Ishikawa (cell line): ENCODE measurements around the gene RND2.

ENCODE experiments used
- CEBPB ChIP-seq: IDR thresholded peaks from 2 replicates; pipeline ENCODE4 v1.6.1; 2012
- CREB1 ChIP-seq: IDR thresholded peaks from 2 replicates; pipeline ENCODE4 v1.6.1; 2012; ENCODE audit warnings: low read depth
- EGR1 ChIP-seq: IDR thresholded peaks from 2 replicates; pipeline ENCODE4 v1.6.1; 2012
- EP300 ChIP-seq: IDR thresholded peaks from 2 replicates; pipeline ENCODE4 v1.6.1; 2012; ENCODE audit warnings: borderline replicate concordance
- FOXM1 ChIP-seq: IDR thresholded peaks from 2 replicates; pipeline ENCODE4 v1.6.1; 2012; ENCODE audit warnings: low read depth, borderline replicate concordance
- NFIC ChIP-seq: IDR thresholded peaks from 2 replicates; pipeline ENCODE4 v1.6.1; 2012
- RAD21 ChIP-seq: IDR thresholded peaks from 2 replicates; pipeline ENCODE4 v1.6.1; 2012; ENCODE audit warnings: low read depth
- TAF1 ChIP-seq: IDR thresholded peaks from 2 replicates; pipeline ENCODE4 v1.6.1; 2012; ENCODE audit warnings: low read depth, mild to moderate bottlenecking
- TCF12 ChIP-seq: IDR thresholded peaks from 2 replicates; pipeline ENCODE4 v1.6.1; 2012; ENCODE audit warnings: low read depth
- TEAD4 ChIP-seq: IDR thresholded peaks from 2 replicates; pipeline ENCODE4 v1.6.1; 2012
- YY1 ChIP-seq: IDR thresholded peaks from 2 replicates; pipeline ENCODE4 v1.6.1; 2012; ENCODE audit warnings: low read depth
- ZBTB7A ChIP-seq: IDR thresholded peaks from 2 replicates; pipeline ENCODE4 v1.6.1; 2012; ENCODE audit warnings: low read depth
- TF ChIP-seq, protein P1 (sequence below): IDR thresholded peaks from 2 replicates; pipeline ENCODE4 v1.6.1; 2012
- TF ChIP-seq, protein P2 (sequence below): IDR thresholded peaks from 2 replicates; pipeline ENCODE4 v1.6.1; 2012
- TF ChIP-seq, protein P3 (sequence below): IDR thresholded peaks from 2 replicates; pipeline ENCODE4 v1.6.1; 2012; ENCODE audit warnings: low read depth, mild to moderate bottlenecking

The RND2 gene

GRCh38 chr17:43030137-43030767, 5.2 kb downstream of the RND2 start:
- no peak for TF ChIP-seq TCF12
- no peak for TF ChIP-seq ZBTB7A
- TF ChIP-seq EP300 = no peak
- TF ChIP-seq RAD21 = no peak
- TF ChIP-seq TEAD4 = no peak
- TF ChIP-seq NFIC = no peak
- no peak for TF ChIP-seq EGR1
- TF ChIP-seq, protein P1, sequence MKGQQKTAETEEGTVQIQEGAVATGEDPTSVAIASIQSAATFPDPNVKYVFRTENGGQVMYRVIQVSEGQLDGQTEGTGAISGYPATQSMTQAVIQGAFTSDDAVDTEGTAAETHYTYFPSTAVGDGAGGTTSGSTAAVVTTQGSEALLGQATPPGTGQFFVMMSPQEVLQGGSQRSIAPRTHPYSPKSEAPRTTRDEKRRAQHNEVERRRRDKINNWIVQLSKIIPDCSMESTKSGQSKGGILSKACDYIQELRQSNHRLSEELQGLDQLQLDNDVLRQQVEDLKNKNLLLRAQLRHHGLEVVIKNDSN = no peak
- TF ChIP-seq YY1 = no peak
- TF ChIP-seq CREB1 = no peak

- TF ChIP-seq, protein P2, sequence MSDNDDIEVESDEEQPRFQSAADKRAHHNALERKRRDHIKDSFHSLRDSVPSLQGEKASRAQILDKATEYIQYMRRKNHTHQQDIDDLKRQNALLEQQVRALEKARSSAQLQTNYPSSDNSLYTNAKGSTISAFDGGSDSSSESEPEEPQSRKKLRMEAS = no peak
- TF ChIP-seq ZBTB7A (no peak), NFIC (no peak), TAF1 (no peak), CEBPB (no peak)
Observed at GRCh38 chr17:43031666-43032065, 6.6 kb downstream of the RND2 start.

DNA sequence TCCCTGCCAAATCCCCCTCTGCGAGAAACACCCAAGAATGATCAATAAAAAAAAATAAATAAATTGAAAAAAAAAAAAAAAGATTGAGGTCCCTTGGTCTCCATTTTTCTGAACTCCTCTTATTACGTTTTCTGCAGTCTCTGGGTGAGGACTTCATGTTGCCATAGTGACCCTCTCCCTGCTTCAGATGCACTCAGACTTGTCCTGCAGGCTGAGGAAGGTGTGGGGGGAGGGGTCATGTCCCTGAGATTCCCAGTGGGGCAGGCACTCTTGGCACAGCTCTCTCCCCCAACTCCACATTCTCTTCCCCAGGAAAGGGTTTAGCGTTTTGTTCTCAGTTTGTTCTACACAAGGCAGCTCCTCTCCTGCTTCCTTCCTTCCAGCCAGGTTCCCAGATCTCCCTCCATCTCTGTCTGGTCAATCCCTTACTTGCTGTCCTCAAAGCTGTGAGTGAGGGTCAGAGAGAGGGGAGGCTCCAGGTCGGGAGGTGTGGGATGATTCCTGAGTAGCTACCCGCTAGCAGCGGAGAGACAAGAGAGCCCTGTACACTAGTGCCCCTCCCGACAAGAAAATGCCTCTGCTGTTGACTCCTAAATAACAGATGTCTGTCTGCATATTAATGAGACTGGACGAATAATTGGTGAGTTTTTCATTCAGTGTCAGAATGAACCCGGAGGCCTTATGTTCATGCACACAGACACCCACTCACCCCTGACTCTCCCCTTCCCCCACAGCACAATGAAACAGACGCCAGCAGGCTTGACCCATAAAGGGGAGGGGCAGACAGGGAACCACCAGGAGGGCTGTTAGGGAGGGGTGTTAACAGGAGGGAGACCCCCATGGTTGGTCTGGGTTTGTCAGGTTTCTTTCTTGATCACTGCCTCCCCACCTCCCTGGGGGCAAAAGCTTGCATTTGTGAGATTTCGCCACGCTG, 9.2 kb downstream of the RND2 start:
- TF ChIP-seq, protein P2 = no peak
- TF ChIP-seq TEAD4 = no peak
- TF ChIP-seq YY1 = no peak
- no peak for TF ChIP-seq EGR1
- no peak for TF ChIP-seq CREB1
- TF ChIP-seq NFIC = no peak
- TF ChIP-seq TAF1 = no peak
- TF ChIP-seq, protein P3, sequence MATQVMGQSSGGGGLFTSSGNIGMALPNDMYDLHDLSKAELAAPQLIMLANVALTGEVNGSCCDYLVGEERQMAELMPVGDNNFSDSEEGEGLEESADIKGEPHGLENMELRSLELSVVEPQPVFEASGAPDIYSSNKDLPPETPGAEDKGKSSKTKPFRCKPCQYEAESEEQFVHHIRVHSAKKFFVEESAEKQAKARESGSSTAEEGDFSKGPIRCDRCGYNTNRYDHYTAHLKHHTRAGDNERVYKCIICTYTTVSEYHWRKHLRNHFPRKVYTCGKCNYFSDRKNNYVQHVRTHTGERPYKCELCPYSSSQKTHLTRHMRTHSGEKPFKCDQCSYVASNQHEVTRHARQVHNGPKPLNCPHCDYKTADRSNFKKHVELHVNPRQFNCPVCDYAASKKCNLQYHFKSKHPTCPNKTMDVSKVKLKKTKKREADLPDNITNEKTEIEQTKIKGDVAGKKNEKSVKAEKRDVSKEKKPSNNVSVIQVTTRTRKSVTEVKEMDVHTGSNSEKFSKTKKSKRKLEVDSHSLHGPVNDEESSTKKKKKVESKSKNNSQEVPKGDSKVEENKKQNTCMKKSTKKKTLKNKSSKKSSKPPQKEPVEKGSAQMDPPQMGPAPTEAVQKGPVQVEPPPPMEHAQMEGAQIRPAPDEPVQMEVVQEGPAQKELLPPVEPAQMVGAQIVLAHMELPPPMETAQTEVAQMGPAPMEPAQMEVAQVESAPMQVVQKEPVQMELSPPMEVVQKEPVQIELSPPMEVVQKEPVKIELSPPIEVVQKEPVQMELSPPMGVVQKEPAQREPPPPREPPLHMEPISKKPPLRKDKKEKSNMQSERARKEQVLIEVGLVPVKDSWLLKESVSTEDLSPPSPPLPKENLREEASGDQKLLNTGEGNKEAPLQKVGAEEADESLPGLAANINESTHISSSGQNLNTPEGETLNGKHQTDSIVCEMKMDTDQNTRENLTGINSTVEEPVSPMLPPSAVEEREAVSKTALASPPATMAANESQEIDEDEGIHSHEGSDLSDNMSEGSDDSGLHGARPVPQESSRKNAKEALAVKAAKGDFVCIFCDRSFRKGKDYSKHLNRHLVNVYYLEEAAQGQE = no peak
- TF ChIP-seq TCF12 = no peak

- TF ChIP-seq YY1 = no peak
- TF ChIP-seq, protein P2 = no peak
Observed at GRCh38 chr17:43034894-43035293, 9.9 kb downstream of the RND2 start.

- TF ChIP-seq CEBPB = no peak
- TF ChIP-seq, protein P3 = no peak
- no peak for TF ChIP-seq EGR1
- TF ChIP-seq TEAD4 = no peak
- TF ChIP-seq, protein P1 = no peak
- TF ChIP-seq YY1 = no peak
Observed at GRCh38 chr17:43039646-43040045, 14.6 kb downstream of the RND2 start.

DNA sequence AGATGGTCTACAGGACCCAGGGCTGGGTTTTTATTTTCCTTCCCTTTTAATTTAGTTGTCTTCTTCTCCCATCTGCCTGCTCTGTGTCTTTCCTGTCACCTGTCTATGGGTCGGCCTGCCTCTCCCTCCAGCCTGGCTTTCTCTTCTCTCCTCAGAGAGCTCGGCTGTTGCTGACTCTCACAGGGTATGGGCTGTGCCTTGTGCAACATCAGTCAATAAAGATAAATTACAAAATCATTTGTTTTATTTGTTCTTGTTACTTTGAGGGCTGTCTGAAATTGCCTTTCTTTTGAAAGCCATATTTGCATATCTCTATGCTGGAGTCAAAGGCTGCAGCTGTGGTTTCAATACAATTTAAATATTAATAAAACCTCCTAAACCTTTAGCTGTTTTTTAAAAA, 15.6 kb downstream of the RND2 start:
- TF ChIP-seq, protein P2 = no peak
- TF ChIP-seq TCF12 (no peak), TEAD4 (no peak), RAD21 (no peak), ZBTB7A (no peak), TAF1 (no peak), YY1 (no peak), EP300 (no peak), CREB1 (no peak), NFIC (no peak), EGR1 (no peak), FOXM1 (no peak), CEBPB (no peak)
- TF ChIP-seq, protein P3 = no peak
- TF ChIP-seq, protein P1 = no peak
